ENCODE results near the gene PAX2. TPM values are rescaled to one million over a fixed set of nuclear protein-coding genes. Genes with fewer than 3 reads are reported as not detected.

The PAX2 gene
- total RNA-seq, 1 experiment from 2014 or later, result not detected

- H3K27me3 Mint-ChIP-seq (ENCODE audit: low read depth), result peaks cover 73% of the 10 kb centered on the region
- WGBS (ENCODE audit: extremely low coverage, insufficient read length, low lambda C conversion rate), result no CpG with 5 or more reads among the region's 9 CpGs
- no peak overlapping the region for H2AFZ ChIP-seq (ENCODE audit: low read length)
Measured at GRCh38 chr10:100705139-100705538, 40.2 kb upstream of the PAX2 start.

More at GRCh38 chr10:100705139-100705538, 40.2 kb upstream of the PAX2 start:
- Histone ChIP-seq H3K23ac (ENCODE audit: insufficient read length, low read depth, low read length) (no peak overlapping the region), H3K79me2 (ENCODE audit: insufficient read depth, low read length) (no peaks in the 10 kb centered on the region), H3K9ac (ENCODE audit: extremely low read depth, insufficient read length, low read length) (no peak overlapping the region), H3K14ac (ENCODE audit: insufficient read depth, low read length) (no peak overlapping the region), H4K91ac (ENCODE audit: insufficient read length, low read depth, low read length) (no peak overlapping the region), H2BK12ac (ENCODE audit: insufficient read length, low read depth, low read length) (no peak overlapping the region), H4K20me1 (ENCODE audit: control insufficient read depth, insufficient read depth, insufficient read length) (no peaks in the 10 kb centered on the region), H3T11ph (ENCODE audit: low read length) (no peak overlapping the region), H3K56ac (ENCODE audit: insufficient read length, low read depth, low read length) (no peak overlapping the region), H3K4me2 (ENCODE audit: insufficient read depth, insufficient read length, low read length) (no peak overlapping the region), H4K8ac (replicated peaks; ENCODE audit: insufficient read length, low read depth, low read length) (no peak overlapping the region), H2BK5ac (ENCODE audit: insufficient read length, low read length) (no peak overlapping the region), H2AK5ac (ENCODE audit: insufficient read length, low read length) (no peak overlapping the region), H3K9me3 (ENCODE audit: control insufficient read depth, low read depth, low read length) (no peaks in the 10 kb centered on the region), H2BK15ac (ENCODE audit: low read depth, low read length) (no peak overlapping the region), H3K27me3 (ENCODE audit: insufficient read depth, low read length) (peaks cover 15% of the 10 kb centered on the region; the same call in 1 of the 2 replicates), H3K23me2 (ENCODE audit: insufficient read length, low read depth, low read length, poor library complexity, severe bottlenecking) (peaks cover 5% of the 10 kb centered on the region), H4K5ac (ENCODE audit: insufficient read length, low read depth, low read length) (no peak overlapping the region), H3K27ac (ENCODE audit: insufficient read length, low read depth, low read length) (no peak overlapping the region), H3K18ac (ENCODE audit: insufficient read length, low read depth, low read length) (no peak overlapping the region), H2BK120ac (ENCODE audit: low read depth, low read length, poor library complexity, severe bottlenecking) (no peak overlapping the region), H3K4me1 (ENCODE audit: insufficient read depth, low read length) (no peaks in the 10 kb centered on the region), H3K79me1 (ENCODE audit: insufficient read depth, low read depth, low read length, poor library complexity, severe bottlenecking) (no peaks in the 10 kb centered on the region), H2BK20ac (ENCODE audit: low read depth, low read length, poor library complexity, severe bottlenecking) (no peak overlapping the region), H3K4ac (ENCODE audit: low read depth, low read length) (no peak overlapping the region)
- TF ChIP-seq CTCF (conservative IDR thresholded peaks at IDR 0.05), result peak; percentile 39; the same call in 2 of the 3 replicates
- no peak for DNase-seq
- Mint-ChIP-seq H3K4me3 (no peak overlapping the region), H3K9me3 (no peaks in the 10 kb centered on the region), H3K36me3 (ENCODE audit: insufficient read depth in 1 of 3, low read depth in 3 of 3) (no peaks in the 10 kb centered on the region), H3K4me1 (peaks cover 2 to 9% of the 10 kb centered on the region in 2 experiments; a peak in 3 of 4 replicates), H3K27ac (no peak overlapping the region)
